HK-2 (cell line): ENCODE measurements around the gene UGT2B7.
"Not testable (repeated sequence)": the region's sequence is repeated elsewhere in the genome, so short reads cannot be mapped to it uniquely, and the experiment has no call there.

Experiments
- DNase-seq: peaks from one replicate; pipeline ENCODE4 v3.0.0-alpha.2; 2018; ENCODE audit not compliant: unreplicated experiment

UGT2B7 gene

DNA sequence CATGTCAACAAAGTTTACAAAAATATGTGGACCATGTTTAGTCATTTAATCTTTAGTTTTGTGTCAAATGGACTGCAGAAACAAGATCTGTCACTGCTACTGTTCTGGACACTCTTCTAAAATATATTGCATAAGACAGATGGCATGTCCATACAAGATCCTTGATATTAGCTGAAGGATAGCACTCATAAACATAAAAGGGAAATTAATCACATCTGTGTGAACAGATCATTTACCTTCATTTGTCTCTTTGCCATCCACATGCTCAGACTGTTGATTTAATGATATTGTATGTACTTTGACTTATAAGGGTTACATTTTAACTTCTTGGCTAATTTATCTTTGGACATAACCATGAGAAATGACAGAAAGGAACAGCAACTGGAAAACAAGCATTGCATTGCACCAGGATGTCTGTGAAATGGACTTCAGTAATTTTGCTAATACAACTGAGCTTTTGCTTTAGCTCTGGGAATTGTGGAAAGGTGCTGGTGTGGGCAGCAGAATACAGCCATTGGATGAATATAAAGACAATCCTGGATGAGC is at the start of gene UGT2B7:
Gene UGT2B7, plus strand, starts transcription at position 364 of the 546 bp plus-strand sequence. Its CDS starts 47 bp downstream, at position 411.
- no peak for DNase-seq

DNA sequence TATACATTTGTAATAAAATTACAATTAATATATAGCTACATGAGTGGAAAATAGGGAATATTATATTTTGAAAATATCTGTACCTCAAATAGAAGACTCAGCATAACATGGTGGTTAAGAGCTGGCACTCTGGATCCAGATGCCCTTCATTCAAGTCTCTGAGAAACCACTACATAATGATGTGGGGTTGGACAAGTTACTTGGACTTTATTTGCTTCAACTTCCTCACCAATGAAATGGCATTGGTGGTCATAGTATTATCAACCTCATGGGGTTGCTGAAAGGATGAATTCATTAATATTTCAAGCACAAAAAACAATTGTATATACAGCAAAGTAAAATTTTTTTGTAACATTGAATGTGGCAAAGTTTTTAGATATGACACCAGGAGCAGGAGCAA is 46.4 kb upstream of the UGT2B7 start:
- DNase-seq, result no peak

DNA sequence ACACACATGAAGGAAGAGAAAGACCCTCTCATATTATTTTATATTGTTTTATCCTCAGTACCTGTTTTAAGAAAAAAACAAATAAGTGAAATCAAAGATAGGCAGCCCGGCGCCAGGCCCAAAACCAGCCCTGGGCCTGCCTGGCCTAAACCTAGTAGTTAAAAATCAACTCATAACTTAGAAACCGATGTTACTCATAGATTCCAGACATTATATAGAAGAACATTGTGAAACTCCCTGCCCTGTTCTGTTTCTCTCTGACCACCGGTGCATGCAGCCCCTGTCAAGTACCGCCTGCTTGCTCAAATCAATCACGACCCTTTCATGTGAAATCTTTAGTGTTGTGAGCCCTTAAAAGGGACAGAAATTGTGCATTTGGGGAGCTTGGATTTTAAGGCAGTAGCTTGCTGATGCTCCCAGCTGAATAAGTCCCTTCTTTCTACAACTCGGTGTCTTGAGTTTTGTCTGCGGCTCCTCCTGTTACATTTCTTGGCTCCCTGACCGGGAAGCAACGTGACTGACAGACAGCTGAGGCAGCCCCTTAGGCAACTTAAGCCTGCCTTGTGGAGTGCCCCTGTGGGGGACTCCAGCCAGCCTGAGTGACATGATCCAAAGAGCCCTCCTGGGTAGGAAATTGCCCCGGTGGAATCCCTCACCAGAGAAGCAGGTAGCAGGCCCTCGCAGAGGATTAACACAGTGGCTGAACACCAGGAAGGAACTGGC is 45.3 kb upstream of the UGT2B7 start:
- peak; percentile 67 for DNase-seq

DNA sequence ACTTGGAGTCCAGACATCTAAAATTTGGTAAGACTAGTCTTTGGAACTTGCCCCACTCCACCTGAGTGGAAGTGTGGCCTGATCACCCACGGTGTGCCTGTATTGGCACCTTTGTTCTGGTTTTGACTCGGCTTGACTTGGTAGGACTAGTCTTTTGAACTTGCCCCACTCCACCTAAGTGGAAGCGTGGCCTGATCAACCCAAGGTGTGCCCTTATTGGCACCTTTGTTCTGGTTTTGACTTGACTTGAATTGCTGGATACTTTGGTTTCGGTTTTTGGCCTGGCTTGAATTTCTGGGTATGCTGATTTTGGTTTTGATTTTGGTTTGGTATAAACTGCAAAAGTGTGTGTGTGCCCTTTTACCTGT is 44.7 kb upstream of the UGT2B7 start:
- no peak for DNase-seq

DNA sequence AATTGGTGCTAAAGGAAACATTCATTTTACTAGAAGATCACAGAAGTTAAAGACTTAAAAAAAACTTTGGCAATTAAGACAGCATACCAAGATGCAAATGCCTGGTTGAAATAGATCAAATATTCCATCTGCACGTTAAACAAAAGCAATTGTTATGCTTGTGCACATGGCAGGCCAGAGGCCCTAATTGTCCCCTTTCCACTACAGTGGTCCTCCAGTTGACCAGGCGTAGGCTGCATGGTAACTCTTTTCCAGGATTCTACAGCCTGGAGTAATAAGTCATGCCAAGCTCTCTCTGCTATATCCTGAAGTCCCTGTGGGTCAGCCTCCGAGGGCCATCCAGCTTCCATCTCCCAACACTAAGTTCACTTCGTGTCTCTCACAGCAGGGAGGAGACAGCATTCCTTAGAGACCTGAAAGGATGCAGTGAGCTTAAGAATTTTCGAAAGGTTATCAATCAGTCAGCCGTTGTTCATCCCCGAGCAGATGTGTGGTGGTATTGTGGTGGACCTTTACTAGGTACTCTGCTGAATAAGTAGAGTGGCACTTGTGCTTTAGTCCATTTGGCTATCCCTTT is 42.9 kb upstream of the UGT2B7 start:
- DNase-seq, result not testable (repeated sequence)

DNA sequence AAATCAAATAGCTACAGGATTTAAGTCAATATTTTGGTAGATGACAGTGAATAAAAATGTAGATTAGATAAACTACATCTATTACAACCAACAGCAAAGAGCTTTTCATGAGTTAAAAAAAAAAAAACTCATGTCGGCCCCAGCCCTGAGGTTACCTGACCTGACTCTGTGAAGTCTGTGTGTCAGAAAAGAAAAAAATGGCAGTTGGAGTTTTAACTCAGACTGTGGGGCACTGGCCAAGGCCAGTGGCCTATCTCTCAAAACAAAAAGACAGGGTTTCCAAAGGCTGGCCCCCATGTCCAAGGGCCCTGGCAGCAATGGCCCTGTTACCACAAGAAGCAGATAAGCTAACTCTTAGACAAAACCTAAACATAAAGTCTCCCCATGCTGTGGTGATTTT is 42.2 kb upstream of the UGT2B7 start:
- not testable (repeated sequence) for DNase-seq

DNA sequence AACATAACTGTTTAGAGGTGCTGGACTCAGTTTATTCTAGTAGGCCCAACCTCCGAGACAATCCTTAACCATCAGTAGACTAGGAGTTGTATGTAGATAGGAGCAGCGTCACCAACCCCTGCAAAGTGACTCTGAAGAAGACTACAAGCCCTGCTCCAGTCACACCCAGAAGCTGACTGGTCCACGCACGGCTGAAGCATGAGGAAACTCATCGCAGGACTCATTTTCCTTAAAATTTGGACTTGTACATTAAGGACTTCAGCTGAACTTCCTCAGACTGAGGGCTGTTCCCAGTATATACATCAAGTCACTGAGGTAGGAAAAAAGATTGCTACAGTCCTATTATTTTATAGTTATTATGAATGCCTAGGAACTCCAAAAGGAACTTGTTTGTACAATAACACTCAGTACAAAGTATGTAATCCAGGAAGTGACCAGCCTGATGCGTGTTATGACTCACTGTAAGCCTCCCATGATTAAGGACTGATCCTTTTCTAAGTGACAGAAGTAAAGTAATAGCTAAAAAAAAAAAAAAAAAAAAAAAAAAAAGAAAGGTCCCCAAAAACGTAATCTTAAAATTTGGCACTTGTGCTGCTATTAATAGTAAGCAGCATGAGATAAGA is 41.6 kb upstream of the UGT2B7 start:
- DNase-seq, result no peak

DNA sequence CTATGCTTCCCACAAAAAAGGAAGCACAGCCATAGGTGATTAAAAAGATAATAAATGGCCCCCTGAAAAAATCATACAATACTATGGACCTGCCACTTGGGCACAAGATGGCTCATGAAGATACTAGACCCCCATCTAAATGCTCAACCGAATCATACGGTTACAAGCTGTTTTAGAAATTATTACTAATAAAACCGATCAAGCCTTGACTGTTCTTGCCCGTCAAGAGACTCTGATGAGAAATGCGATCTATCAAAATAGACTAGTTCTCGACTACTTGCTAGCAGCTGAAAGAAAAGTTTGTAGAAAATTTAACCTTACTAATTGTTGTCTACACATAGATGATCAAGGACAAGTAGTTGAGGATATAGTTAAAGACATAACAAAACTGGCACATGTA is 40.1 kb upstream of the UGT2B7 start:
- DNase-seq, result no peak

DNA sequence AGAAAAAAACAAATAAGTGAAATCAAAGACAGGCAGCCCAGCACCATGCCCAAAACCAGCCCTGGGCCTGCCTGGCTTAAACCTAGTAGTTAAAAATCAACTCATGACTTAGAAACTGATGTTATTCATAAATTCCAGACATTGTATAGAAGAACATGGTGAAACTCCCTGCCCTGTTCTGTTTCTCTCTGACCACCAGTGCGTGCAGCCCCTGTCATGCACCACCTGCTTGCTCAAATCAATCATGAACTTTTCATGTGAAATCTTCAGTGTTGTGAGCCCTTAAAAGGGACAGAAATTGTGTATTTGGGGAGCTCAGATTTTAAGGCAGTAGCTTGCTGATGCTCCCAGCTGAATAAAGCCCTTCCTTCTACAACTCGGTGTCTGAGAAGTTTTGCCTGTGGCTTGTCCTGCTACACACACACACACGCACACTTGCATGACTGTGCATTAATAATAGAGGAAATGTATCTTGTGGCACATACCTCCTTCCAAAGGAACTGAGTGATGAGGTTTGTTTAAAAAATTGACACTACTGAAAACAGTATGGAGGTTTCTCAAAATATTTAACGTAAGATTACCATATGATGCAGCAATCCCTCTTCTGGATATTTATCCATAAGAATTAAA is 39.2 kb upstream of the UGT2B7 start:
- peak; percentile 53 for DNase-seq

DNA sequence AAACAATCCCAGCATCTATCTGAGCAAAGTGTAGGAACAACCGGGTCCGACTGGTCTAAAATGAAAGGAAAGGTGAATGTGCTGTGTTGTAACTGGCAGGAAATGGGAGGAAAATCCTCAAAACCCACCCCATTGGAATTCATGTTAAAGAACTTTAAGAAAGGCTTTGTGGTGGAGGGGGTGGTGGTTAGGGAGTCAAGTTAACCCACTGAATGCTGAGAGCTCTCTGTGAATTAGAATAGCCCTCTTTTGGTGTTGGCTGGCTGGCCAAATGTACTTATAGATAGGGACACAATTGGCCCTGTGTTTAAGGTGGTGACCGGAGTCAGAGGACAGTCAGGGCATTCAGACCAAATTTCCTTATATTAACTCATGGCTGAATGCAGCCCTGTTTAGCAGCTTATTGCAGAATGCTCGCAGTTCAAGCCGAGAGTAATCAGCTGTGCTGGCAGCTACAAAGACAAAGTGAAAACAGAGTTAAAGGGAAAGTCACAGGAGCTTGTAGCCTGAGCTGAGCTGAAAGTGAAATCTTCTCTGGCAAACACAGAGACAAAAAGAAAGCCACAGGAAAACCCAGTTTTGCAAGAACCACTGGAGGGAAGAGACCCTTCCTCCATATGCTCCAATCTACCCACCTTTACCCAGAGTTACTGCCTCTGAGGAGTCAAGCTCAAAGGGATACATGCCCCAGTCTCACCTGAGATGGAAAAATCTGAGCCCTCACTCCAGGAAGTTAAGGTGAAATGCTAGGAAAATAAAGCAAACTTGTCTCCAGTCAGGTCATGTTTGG is 38.5 kb upstream of the UGT2B7 start:
- DNase-seq, result no peak

DNA sequence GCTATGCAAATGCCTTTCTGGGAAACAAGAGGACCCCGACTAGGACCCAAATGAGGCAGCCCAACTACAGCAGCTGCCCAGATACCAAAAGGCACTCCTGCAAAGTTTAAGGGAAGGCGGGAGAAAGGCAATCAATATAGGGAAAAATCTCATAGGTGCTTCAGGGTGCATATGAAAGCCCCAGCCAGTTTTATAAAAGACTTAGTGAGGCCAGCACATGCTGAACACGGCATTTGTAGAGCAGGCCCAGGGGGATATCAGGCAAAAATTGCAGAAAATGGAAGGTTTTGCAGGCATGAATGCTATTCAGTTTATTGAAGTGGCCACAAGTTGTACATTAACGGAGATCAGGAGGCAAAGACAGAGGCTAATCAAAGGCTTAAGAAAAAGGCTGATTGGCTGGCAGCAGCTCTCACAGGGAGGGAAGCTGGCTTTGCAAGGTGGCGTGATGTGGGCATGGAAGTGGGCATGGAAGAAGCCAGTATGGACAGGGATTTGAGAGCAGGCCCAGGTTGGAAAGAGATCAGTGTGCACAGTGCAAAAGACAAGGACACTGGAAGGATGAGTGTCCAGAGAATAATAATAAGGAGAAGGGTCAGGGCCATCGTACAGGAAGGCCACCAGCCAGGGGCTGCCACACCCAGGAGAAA is 37.7 kb upstream of the UGT2B7 start:
- DNase-seq, result no peak

DNA sequence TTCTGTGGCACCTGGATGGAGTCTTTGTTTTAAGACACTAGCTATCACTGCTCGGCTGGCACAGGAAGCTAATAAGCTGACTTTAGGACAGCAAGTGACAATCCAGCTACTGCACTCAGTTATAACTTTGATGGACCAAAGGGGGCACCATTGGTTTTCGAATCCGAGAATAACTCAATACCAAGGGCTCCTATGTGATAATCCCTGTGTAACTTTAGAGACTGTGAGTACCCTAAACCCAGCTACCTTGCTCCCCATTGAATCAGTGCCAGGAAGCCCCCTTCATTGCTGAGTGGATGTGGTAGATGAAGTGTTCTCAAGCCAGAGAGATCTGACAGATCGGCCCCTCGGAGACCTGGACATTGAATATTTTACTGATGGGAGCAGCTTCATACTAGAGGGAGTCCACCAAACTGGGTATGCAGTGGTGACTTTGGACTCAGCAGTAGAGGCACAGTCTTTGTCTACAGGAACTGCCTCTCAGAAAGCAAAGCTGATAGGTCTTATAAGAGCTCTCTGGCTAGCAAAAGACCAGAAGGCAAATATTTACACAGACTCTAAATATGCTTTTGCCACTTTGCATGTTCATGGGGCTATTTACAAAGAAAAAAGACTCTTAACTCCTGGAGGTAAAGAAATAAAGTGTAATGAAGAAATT is 35.5 kb upstream of the UGT2B7 start:
- DNase-seq, result no peak

DNA sequence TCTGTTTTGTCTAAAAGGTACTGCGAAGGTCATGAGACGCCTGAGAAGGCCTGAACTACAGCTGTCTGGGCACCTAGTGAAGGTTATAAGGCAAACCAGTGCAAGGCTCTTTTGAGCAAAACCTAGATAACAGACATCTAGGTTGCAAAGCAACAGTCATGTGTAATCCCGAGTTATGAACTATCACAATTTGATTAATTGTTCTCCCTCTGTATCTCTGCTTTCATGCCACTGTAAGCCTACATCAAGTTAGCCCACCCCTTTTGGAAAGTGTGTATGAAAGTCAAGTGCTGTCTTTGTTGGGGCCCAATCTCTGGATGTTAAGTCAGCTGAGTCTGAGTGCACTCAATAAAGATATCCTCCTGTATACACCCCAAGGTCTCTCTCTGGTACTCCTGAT is 31.9 kb upstream of the UGT2B7 start:
- DNase-seq, result no peak

DNA sequence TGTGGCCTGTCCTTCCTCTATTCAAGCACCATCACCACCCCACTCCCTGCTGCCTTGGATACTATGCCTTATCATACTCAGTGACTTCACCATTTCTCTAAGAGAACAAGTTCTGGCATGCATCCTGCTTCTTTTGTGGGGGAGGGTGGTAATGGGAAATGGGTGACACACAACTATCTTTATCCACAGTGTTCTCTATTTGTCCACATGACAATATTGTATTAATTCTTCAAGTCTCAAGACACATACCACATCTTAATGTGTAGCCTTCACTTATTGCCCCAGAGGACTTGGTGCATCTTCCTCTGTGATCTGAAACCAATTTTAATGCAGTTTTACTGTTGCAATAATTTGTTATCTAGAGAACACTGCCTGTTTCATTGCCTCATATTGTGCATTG is 29.3 kb upstream of the UGT2B7 start:
- DNase-seq, result no peak

DNA sequence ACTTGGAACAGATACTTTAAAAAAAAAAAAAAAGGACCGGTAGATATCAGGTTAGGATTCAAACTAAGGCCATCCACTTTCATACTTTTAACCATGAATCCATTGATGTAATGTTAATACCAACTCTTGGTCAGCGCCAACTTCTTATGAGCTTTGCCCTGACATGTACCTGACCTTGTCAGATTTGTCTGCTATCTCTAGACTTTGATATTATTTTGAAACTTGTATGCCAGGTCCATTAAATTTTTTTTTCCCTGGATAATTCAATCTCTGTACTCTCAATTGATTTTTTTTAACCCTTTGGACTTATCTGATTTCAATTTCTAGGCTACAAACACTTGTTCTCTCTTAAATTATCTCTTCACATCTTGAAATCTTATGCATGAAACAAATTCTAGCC is 27.2 kb upstream of the UGT2B7 start:
- DNase-seq, result no peak

DNA sequence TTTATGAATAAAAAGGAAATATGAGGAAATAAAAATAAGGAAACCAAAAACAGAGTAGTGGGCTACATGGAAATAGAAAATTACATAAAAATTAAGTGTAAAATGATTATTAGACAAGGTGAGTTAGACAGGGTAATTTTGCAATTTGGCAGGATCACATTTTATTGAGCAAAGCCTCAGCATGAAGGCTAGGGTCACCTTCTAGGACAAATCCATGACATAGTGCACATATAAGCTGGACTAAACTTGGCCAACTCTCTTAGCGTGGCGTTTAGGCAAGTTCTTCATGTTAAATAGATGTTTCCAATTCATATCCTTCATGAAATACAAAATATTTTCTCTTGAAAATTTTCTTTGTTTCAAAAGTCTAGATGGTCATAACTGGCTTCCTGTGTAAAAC is 25.7 kb upstream of the UGT2B7 start:
- DNase-seq, result no peak

DNA sequence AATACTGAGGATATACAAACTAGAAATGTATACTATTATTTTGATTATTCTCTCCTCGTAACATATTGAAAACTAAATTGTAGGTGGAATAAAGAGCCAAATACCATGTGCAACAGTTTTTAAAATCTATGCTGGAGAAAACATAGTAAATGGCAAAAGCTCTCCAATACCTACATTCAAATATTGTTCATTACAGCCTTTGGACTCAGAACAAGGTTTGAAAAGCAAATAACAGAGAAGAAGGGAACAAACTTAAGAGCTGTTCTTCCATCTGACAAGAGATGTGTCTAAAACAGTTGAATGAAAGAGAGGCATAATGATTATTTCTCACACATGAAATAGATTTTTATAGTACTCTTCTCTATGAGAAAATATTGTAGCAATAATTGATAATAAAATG is 25.0 kb upstream of the UGT2B7 start:
- no peak for DNase-seq

DNA sequence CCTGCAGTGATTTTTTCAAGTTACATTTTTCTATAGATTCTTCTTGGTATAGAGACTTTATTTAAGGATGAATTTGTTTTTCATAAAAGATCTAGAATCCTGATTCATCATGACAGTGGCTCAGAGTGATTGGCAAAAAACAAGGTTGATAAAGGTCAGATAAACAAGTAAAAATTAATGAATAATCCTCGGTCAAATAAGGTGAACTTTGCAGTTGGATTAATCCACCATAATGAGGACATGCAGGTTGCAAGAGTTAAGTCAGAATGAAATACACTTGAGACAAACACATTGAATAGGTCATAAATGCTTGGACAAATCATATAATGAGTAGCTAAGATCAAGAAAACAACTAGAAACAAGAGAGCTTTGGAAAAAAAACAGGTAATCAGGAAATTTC is 22.9 kb upstream of the UGT2B7 start:
- DNase-seq, result no peak

DNA sequence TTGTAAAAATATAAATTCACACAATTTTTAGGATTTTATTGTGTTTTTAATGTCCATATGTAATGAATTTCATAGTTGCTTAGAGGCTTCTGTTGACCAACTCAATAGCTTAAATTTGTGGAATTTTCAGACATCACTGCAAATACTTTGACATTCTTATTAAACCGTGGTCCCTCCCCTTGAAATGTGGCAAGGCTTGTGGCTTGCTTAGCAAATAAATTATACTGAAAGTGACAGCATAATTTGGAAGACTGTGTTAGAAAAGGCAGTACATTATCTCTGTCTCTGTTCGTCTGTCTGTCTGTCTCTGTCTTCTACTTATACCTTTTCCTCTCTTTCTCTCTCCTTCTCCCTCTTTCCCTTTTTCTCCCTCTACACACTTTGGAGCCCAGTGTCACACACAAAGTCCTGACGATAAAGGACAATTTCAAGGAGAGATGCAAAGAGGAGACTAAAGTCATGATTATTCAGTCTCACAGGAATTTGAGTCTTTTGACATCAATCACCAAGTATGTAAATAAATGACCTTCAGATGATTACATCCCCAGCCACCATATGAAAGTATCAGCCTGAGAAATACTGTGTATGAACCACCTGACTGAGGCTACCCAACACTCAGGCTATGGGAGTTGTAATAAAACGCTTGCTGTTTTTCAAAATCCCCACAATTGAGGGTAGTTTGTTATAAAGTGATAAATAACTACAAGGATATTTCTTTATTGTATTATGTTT is 21.0 kb upstream of the UGT2B7 start:
- DNase-seq, result no peak

DNA sequence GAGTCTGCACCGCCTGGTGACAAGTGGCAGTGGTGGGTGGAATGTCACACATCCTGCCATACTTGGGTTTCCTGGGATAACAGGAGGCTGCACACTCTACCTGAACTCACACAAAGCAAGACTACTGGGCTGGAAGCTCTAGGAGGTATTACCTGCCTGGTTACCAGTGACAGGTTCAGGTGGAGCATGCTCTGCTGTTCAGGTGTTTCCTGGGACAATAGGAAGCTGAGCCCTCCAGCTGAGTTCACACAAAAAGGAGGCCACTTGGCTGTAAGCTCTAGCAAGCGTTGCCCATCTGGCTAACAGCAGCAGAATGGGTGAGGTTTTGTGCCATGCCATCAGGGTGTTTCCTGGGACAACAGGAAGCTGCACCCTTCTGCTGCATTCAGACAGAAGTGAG is 17.4 kb upstream of the UGT2B7 start:
- DNase-seq, result no peak
